CD14-positive monocyte (primary cell): Measurements from ENCODE around the gene VPS33A. TPM values are rescaled to one million over a fixed set of nuclear protein-coding genes. Genes with fewer than 3 reads are reported as not detected.

Experiments
- DNase-seq, 3 donors: peaks; one replicate each; pipeline ENCODE4 v3.0.0-alpha.2; 2011 to 2022
- H2AFZ ChIP-seq: 2 replicates; pipeline ENCODE4 v1.6.0; 2012; ENCODE audit warnings: mild to moderate bottlenecking, low read depth, low read length, inconsistent platforms; ENCODE audit not compliant: insufficient read depth, poor library complexity, severe bottlenecking
- H3K27ac ChIP-seq, 2 donors: 1 replicate in 1 of 2; 2 replicates in 1 of 2; pipeline ENCODE4 v1.5.1; 2012 to 2013; ENCODE audit warnings: low read length in 2 of 2, control low read depth in 1 of 2, inconsistent platforms in 1 of 2, low read depth in 1 of 2, mild to moderate bottlenecking in 1 of 2
- H3K27me3 ChIP-seq, 2 donors: one replicate each; pipeline versions ENCODE4 v1.6.0 to v1.6.1; 2011 to 2013; ENCODE audit warnings: low read length in 2 of 2; ENCODE audit not compliant: control insufficient read depth in 2 of 2, insufficient read depth in 2 of 2
- H3K36me3 ChIP-seq, 2 donors: replicated peaks in 1 of 2; 1 replicate in 1 of 2; 2 replicates in 1 of 2; pipeline versions ENCODE4 v1.5.1 to v1.6.1; 2012 to 2013; ENCODE audit warnings: low read length in 2 of 2, control low read depth in 1 of 2, inconsistent platforms in 1 of 2, mild to moderate bottlenecking in 1 of 2; ENCODE audit not compliant: insufficient read depth in 2 of 2, control insufficient read depth in 1 of 2
- H3K4me1 ChIP-seq, 2 donors: 1 replicate in 1 of 2; 2 replicates in 1 of 2; pipeline versions ENCODE4 v1.5.1 to v1.6.1; 2012 to 2013; ENCODE audit warnings: low read length in 2 of 2, control low read depth in 1 of 2, inconsistent platforms in 1 of 2, mild to moderate bottlenecking in 1 of 2, moderate library complexity in 1 of 2; ENCODE audit not compliant: insufficient read depth in 2 of 2, control insufficient read depth in 1 of 2
- H3K4me2 ChIP-seq: replicated peaks from 2 replicates; pipeline ENCODE3; 2012; ENCODE audit warnings: low read length, moderate library complexity, mild to moderate bottlenecking; ENCODE audit not compliant: poor library complexity, severe bottlenecking; ENCODE audit errors: extremely low read depth
- H3K4me3 ChIP-seq, 3 experiments: fragments of 200-600 bp in 1 of 3; sonication (generic) in 1 of 3; replicated peaks in 1 of 3; 1 replicate in 2 of 3; 2 replicates in 1 of 3; pipeline ENCODE4 v1.5.1; 2011 to 2013; ENCODE audit warnings: low read length in 3 of 3, mild to moderate bottlenecking in 3 of 3, control low read depth in 2 of 3, low read depth in 2 of 3, inconsistent platforms in 1 of 3, moderate library complexity in 1 of 3
- H3K79me2 ChIP-seq: 2 replicates; pipeline ENCODE4 v1.6.0; 2012; ENCODE audit warnings: mild to moderate bottlenecking, control low read depth, inconsistent platforms, low read length, moderate library complexity; ENCODE audit not compliant: insufficient read depth
- H3K9ac ChIP-seq: 2 replicates; pipeline ENCODE4 v1.6.0; 2017; ENCODE audit warnings: low read length, mild to moderate bottlenecking; ENCODE audit not compliant: insufficient read depth, poor library complexity, severe bottlenecking
- H3K9me3 ChIP-seq, 2 donors: replicated peaks in 1 of 2; 1 replicate in 1 of 2; 2 replicates in 1 of 2; pipeline versions ENCODE4 v1.5.1 to v1.6.1; 2012 to 2013; ENCODE audit warnings: low read length in 2 of 2, control low read depth in 1 of 2; ENCODE audit not compliant: control insufficient read depth in 1 of 2, insufficient read depth in 1 of 2
- H4K20me1 ChIP-seq: 2 replicates; pipeline ENCODE4 v1.6.0; 2012; ENCODE audit warnings: mild to moderate bottlenecking, low read length, control low read depth, moderate library complexity; ENCODE audit not compliant: insufficient read depth
- H3K27ac Mint-ChIP-seq, 7 donors: one replicate each; pipeline ENCODE4 v1.8.0; 2020; ENCODE audit warnings: mild to moderate bottlenecking in 7 of 7, mixed read lengths in 7 of 7, moderate library complexity in 6 of 7, inconsistent platforms in 2 of 7
- H3K27me3 Mint-ChIP-seq, 3 donors: one replicate each; pipeline ENCODE4 v1.8.0; 2021 to 2022; ENCODE audit warnings: low read depth in 3 of 3, mild to moderate bottlenecking in 3 of 3, mixed read lengths in 3 of 3, moderate library complexity in 3 of 3, inconsistent platforms in 1 of 3
- H3K36me3 Mint-ChIP-seq, 2 donors: one replicate each; pipeline ENCODE4 v1.8.0; 2020; ENCODE audit warnings: mixed read lengths in 2 of 2, inconsistent platforms in 1 of 2, mild to moderate bottlenecking in 1 of 2
- H3K4me1 Mint-ChIP-seq: one replicate; pipeline ENCODE4 v1.8.0; 2020; ENCODE audit warnings: mild to moderate bottlenecking, mixed read lengths
- H3K4me3 Mint-ChIP-seq, 2 donors: one replicate each; pipeline ENCODE4 v1.8.0; 2020; ENCODE audit warnings: mild to moderate bottlenecking in 2 of 2, mixed read lengths in 2 of 2, moderate library complexity in 1 of 2
- H3K9me3 Mint-ChIP-seq, 7 donors: one replicate each; pipeline ENCODE4 v1.8.0; 2020 to 2022; ENCODE audit warnings: mixed read lengths in 7 of 7, mild to moderate bottlenecking in 6 of 7, moderate library complexity in 6 of 7, inconsistent platforms in 2 of 7
- WGBS: methylation state at CpG from one replicate; pipeline ENCODE4 v1.1.5; 2013; ENCODE audit warnings: missing lambda C conversion rate; ENCODE audit not compliant: insufficient coverage; 5-methylcytosine and 5-hydroxymethylcytosine counted together
- intact Hi-C, 2 donors: fragments of 100-400 bp; cut with micrococcal nuclease; formaldehyde crosslinking; loops; one replicate each; pipeline versions ENCODE4 v1.15.0 to v1.15.1; 2023
- polyA plus RNA-seq, 3 donors: library from polyadenylated mRNA; depleted of rRNA in 1 of 3; unstranded in 2 of 3; stranded (reverse) in 1 of 3; fragments of 300-500 nt in 2 of 3; fragments of >200 nt in 1 of 3; fragmentation: Illumina TruSeq in 2 of 3; gene quantifications; 1 replicate in 2 of 3; 2 replicates in 1 of 3; pipeline ENCODE4 v1.2.3, GENCODE V29; 2012 to 2021
- TF ChIP-seq, protein P1 (sequence below): fragments of 200-600 bp; IDR thresholded peaks from one replicate; pipeline ENCODE4 v1.8.0; 2022; ENCODE audit warnings: antibody characterized with exemption, mild to moderate bottlenecking

Gene VPS33A
- polyA plus RNA-seq, 3 donors: 15.3 to 33.1 (median 32.9) TPM

DNA sequence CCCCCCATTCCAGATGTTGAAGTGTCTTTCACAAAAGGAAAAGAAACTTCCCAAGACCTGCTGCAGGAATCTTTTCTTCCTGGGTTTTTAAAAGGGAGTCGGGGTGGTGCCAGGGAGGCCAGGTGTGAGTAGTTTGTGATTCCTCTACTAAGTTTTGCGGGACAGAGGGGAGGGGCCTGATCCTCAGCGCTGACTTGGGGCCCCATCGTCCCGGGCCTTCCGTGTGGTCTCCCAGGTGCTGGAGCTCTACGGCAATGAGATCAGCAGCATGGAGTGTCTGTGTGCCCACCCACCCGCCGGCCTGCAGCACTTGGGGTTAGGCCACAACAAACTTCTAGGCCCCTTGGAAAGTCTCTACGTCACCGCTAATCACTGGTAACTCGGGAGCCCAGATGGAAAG lies 78.8 kb downstream of the VPS33A start:
- Histone ChIP-seq H3K9ac (no peak overlapping the region), H3K4me2 (no peak overlapping the region), H3K79me2 (no peaks in the 10 kb centered on the region), H3K36me3 (no peaks in the 10 kb centered on the region), H4K20me1 (no peaks in the 10 kb centered on the region), H2AFZ (no peak overlapping the region), H3K4me3 (no peak overlapping the region), H3K4me1 (peaks cover 18 to 19% of the 10 kb centered on the region in 2 donors), H3K27me3 (peaks cover 0 to 9% of the 10 kb centered on the region in 2 donors), H3K27ac (no peak overlapping the region), H3K9me3 (no peaks in the 10 kb centered on the region)
- Mint-ChIP-seq H3K4me3 (no peak overlapping the region), H3K4me1 (peaks cover 20% of the 10 kb centered on the region), H3K27ac (no peak overlapping the region), H3K27me3 (peaks cover 11 to 23% (median 21%) of the 10 kb centered on the region in 3 donors), H3K36me3 (peaks cover 0 to 3% of the 10 kb centered on the region in 2 donors), H3K9me3 (peaks cover 0 to 2% (median 0%) of the 10 kb centered on the region in 7 donors)
- DNase-seq: no peak
- TF ChIP-seq, protein P1, sequence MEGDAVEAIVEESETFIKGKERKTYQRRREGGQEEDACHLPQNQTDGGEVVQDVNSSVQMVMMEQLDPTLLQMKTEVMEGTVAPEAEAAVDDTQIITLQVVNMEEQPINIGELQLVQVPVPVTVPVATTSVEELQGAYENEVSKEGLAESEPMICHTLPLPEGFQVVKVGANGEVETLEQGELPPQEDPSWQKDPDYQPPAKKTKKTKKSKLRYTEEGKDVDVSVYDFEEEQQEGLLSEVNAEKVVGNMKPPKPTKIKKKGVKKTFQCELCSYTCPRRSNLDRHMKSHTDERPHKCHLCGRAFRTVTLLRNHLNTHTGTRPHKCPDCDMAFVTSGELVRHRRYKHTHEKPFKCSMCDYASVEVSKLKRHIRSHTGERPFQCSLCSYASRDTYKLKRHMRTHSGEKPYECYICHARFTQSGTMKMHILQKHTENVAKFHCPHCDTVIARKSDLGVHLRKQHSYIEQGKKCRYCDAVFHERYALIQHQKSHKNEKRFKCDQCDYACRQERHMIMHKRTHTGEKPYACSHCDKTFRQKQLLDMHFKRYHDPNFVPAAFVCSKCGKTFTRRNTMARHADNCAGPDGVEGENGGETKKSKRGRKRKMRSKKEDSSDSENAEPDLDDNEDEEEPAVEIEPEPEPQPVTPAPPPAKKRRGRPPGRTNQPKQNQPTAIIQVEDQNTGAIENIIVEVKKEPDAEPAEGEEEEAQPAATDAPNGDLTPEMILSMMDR: no peak
- intact Hi-C loops: no loop called here
- 92% methylated on average over 8 of the region's 12 CpGs for WGBS

DNA sequence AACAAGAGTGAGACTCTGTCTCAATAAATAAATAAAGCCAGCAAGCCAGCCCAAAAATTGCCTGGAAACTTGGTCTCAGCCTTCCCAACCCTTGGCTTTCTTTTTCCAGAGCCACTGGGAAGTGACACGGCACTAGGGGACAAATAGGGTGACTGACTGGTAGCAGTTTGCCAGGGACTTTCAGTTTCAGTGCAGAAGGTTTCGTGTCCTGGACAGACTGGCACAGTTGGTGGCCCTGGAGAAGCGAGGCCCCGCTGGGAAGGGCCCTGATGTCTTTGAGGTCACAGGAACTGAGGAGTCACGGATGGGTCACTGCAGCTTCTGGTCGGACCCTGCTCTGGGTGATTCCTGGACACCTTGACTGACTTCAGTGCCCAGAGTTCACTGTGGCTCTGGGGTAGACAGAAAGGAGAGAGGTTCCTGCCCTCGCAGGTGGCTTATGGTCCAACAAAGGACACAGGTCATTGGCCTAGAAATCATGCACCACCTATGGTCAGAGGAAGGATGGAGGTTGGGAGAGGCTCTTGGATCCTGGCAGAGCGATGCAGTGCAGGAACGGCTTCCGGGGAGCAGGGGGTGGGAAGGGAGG lies 80.7 kb downstream of the VPS33A start:
- intact Hi-C loops: no loop called here
- Mint-ChIP-seq H3K27ac (peak overlapping the region in 1 of 7 donors; percentile 40), H3K4me3 (peak overlapping the region in 1 of 2 donors; percentile 26), H3K36me3 (peaks cover 0 to 3% of the 10 kb centered on the region in 2 donors), H3K27me3 (peaks cover 17 to 32% (median 28%) of the 10 kb centered on the region in 3 donors), H3K9me3 (peaks cover 0 to 3% (median 0%) of the 10 kb centered on the region in 7 donors), H3K4me1 (peaks cover 21% of the 10 kb centered on the region)
- TF ChIP-seq, protein P1: no peak
- Histone ChIP-seq H3K9me3 (no peaks in the 10 kb centered on the region), H2AFZ (peak overlapping the region; percentile 84), H3K79me2 (no peaks in the 10 kb centered on the region), H3K36me3 (no peaks in the 10 kb centered on the region), H3K4me2 (no peak overlapping the region), H3K4me1 (peaks cover 18 to 19% of the 10 kb centered on the region in 2 donors), H4K20me1 (no peaks in the 10 kb centered on the region), H3K4me3 (no peak overlapping the region), H3K27me3 (peaks cover 0 to 9% of the 10 kb centered on the region in 2 donors), H3K27ac (no peak overlapping the region), H3K9ac (no peak overlapping the region)
- no peak for DNase-seq
- 74% methylated on average over 7 of the region's 10 CpGs for WGBS
